SH-SY5Y (cell line): Measurements from ENCODE around the gene SUSD1.

Source experiments
- GATA2 ChIP-seq: IDR thresholded peaks from 2 replicates; pipeline ENCODE4 v1.6.1; 2011; ENCODE audit warnings: mild to moderate bottlenecking, low read depth, low read length
- GATA3 ChIP-seq: IDR thresholded peaks from 2 replicates; pipeline ENCODE4 v1.6.1; 2011; ENCODE audit warnings: low read depth, mild to moderate bottlenecking, low read length, moderate library complexity

DNA sequence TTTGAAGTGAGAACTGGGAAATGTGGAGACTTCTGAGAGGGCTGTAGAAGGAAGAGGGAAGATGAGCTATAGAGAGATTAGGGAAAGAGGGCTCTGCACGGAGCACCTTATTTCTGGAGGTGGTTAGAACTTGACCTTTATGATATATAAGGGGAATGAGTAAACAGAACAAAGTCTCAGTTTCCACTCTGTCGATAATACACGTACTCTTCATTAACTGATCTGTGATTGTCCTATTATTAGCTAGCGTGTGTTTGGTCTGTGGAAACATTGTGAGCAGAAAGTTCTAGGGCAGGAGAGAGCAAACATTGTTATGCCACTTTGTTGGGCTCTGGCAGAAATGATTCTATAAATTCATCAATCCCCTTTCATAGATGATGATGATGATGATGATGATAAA lies 159.9 kb downstream of the SUSD1 start:
- no peak for TF ChIP-seq GATA2
- TF ChIP-seq GATA3 = no peak
